Ascending aorta (tissue), 2 donors: Measurements from ENCODE around the gene NEMP1. TPM values are rescaled to one million over a fixed set of nuclear protein-coding genes. Genes with fewer than 3 reads are reported as not detected.

Experiments
- DNase-seq, 2 donors: peaks; one replicate each; pipeline ENCODE4 v3.0.0-alpha.2; 2019; ENCODE audit warnings: low spot score in 2 of 2
- H3K27ac ChIP-seq, 2 donors: fragments of 200-600 bp; sonication (generic); one replicate each; pipeline ENCODE4 v1.5.1; 2016 to 2017; ENCODE audit warnings: mild to moderate bottlenecking in 1 of 2
- H3K27me3 ChIP-seq: fragments of 200-600 bp; sonication (generic); one replicate; pipeline ENCODE4 v1.5.1; 2017
- H3K36me3 ChIP-seq, 2 donors: fragments of 200-600 bp; sonication (generic); one replicate each; pipeline ENCODE4 v1.5.1; 2016
- H3K4me1 ChIP-seq, 2 donors: fragments of 200-600 bp; sonication (generic); one replicate each; pipeline ENCODE4 v1.5.1; 2016 to 2017; ENCODE audit warnings: mild to moderate bottlenecking in 1 of 2
- H3K4me3 ChIP-seq, 2 donors: fragments of 200-600 bp; sonication (generic); one replicate each; pipeline ENCODE4 v1.5.1; 2016 to 2017; ENCODE audit warnings: mild to moderate bottlenecking in 1 of 2
- H3K9me3 ChIP-seq, 2 donors: fragments of 200-600 bp; sonication (generic); one replicate each; pipeline ENCODE4 v1.5.1; 2016
- CTCF ChIP-seq, 3 experiments: fragments of 200-600 bp in 2 of 3; fragments of 450-650 bp in 1 of 3; sonication (generic) in 2 of 3; IDR thresholded peaks; one replicate each; pipeline ENCODE4 v1.5.1; 2016 to 2019; ENCODE audit warnings: antibody characterized with exemption in 3 of 3, mild to moderate bottlenecking in 1 of 3, moderate library complexity in 1 of 3
- intact Hi-C: fragments of 100-400 bp; cut with DNase I; formaldehyde crosslinking; loops from one replicate; pipeline ENCODE4 v1.15.1; 2023
- total RNA-seq: library from RNA; depleted of rRNA; stranded (reverse); fragments of >200 nt; gene quantifications from one replicate; pipeline ENCODE4 v1.1.0, GENCODE V29; 2016

NEMP1 gene
- total RNA-seq, 1 donor from 2014 or later, result 7.7 TPM

- no peak for DNase-seq
- Histone ChIP-seq H3K4me3 (no peak overlapping the region), H3K27ac (no peak overlapping the region), H3K9me3 (no peaks in the 10 kb centered on the region), H3K27me3 (no peaks in the 10 kb centered on the region), H3K36me3 (no peaks in the 10 kb centered on the region), H3K4me1 (no peaks in the 10 kb centered on the region)
- no peak for TF ChIP-seq CTCF (IDR thresholded peaks at IDR 0.05)
- intact Hi-C loops, result no loop called here
These were observed 46.8 kb downstream of the NEMP1 start for GRCh38 chr12:57031789-57032188.

GRCh38 chr12:57031138-57031725 lies 47.4 kb downstream of the NEMP1 start:
- Histone ChIP-seq H3K9me3 (no peaks in the 10 kb centered on the region), H3K36me3 (no peaks in the 10 kb centered on the region), H3K4me3 (no peak overlapping the region), H3K27ac (no peak overlapping the region), H3K27me3 (no peaks in the 10 kb centered on the region), H3K4me1 (no peaks in the 10 kb centered on the region)
- DNase-seq, result no peak
- no peak for TF ChIP-seq CTCF (IDR thresholded peaks at IDR 0.05)
- intact Hi-C loops, result no loop called here

GRCh38 chr12:57029457-57029856 lies 49.1 kb downstream of the NEMP1 start:
- no peak overlapping the region for H3K27ac ChIP-seq
- H3K4me1 ChIP-seq, result no peaks in the 10 kb centered on the region
- intact Hi-C loops, result no loop called here
- H3K9me3 ChIP-seq, result no peaks in the 10 kb centered on the region
- H3K36me3 ChIP-seq, result no peaks in the 10 kb centered on the region
- no peak for DNase-seq
- no peak for TF ChIP-seq CTCF (IDR thresholded peaks at IDR 0.05)
- H3K4me3 ChIP-seq, result no peak overlapping the region
- no peaks in the 10 kb centered on the region for H3K27me3 ChIP-seq

GRCh38 chr12:57027805-57028153 lies 50.8 kb downstream of the NEMP1 start:
- Histone ChIP-seq H3K27me3 (no peaks in the 10 kb centered on the region), H3K36me3 (no peaks in the 10 kb centered on the region), H3K9me3 (no peaks in the 10 kb centered on the region), H3K27ac (no peak overlapping the region), H3K4me1 (no peaks in the 10 kb centered on the region), H3K4me3 (no peak overlapping the region)
- no peak for TF ChIP-seq CTCF (IDR thresholded peaks at IDR 0.05)
- DNase-seq, result no peak
- intact Hi-C loops, result no loop called here

- no peak for DNase-seq
- H3K4me1 ChIP-seq, result no peaks in the 10 kb centered on the region
- no peaks in the 10 kb centered on the region for H3K36me3 ChIP-seq
- no peaks in the 10 kb centered on the region for H3K9me3 ChIP-seq
- no peak overlapping the region for H3K27ac ChIP-seq
- H3K4me3 ChIP-seq, result no peak overlapping the region
- no peak for TF ChIP-seq CTCF (IDR thresholded peaks at IDR 0.05)
- H3K27me3 ChIP-seq, result no peaks in the 10 kb centered on the region
- intact Hi-C loops, result no loop called here
These were observed 51.4 kb downstream of the NEMP1 start for GRCh38 chr12:57027011-57027804.
